ENCODE data around the gene WNT5B.

WNT5B gene

GRCh38 chr12:1644534-1645438, 15.8 kb downstream of the WNT5B start:
- H3K4me3 ChIP-seq: no peak overlapping the region
- H3K27ac ChIP-seq: peak overlapping the region in 2 of 21 experiments; percentile 27 to 48

GRCh38 chr12:1645819-1646218, 16.8 kb downstream of the WNT5B start:
- Histone ChIP-seq H3K27ac (no peak overlapping the region), H3K4me3 (no peak overlapping the region)

GRCh38 chr12:1646569-1647284, 17.7 kb downstream of the WNT5B start:
- H3K4me3 ChIP-seq: no peak overlapping the region
- H3K27ac ChIP-seq: no peak overlapping the region

GRCh38 chr12:1647285-1647669, 18.2 kb downstream of the WNT5B start:
- H3K27ac ChIP-seq: no peak overlapping the region
- no peak overlapping the region for H3K4me3 ChIP-seq

DNA sequence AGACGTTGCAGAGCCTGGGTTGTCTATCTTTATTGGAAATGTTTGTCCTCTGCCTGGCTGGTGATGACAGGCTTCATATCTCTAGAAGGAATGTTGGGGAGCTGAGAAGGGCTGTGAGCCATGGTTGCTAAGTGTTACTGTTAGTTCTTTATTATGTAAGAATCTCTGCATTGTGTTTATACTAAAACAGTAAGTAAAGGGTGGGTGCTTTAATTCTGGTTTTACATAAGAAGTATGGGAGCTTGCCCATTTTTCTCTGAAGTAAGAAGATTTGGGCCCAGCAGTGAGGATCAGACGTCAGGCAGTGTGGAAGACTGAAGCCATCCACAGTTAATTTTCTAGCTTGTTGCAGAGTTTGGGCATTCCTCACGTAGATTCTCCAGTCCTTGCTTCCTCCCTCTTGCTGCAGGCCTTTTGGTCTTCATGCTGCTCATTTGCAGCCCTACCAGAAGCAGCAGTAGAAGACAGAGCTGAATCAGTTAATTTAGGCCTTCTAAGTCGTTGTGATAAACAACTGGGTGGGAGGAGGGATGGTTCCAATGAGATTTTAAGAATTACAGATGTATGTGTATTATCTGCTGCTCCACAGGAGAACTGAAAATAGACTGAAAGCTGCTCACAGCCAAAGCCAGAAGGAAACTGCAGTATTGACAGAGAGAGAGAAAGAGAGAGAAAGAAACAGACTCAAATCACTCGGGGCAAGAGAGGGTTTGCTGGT, 21.4 kb downstream of the WNT5B start:
- H3K4me3 ChIP-seq: no peak overlapping the region
- peak overlapping the region in 3 of 21 experiments; percentile 35 to 44 (median 43) for H3K27ac ChIP-seq

GRCh38 chr12:1650978-1651361, 21.9 kb downstream of the WNT5B start:
- H3K27ac ChIP-seq: peak overlapping the region in 3 of 21 experiments; percentile 35 to 44 (median 43)

GRCh38 chr12:1651946-1652345, 22.9 kb downstream of the WNT5B start:
- Histone ChIP-seq H3K27ac (no peak overlapping the region), H3K4me3 (no peak overlapping the region)

More at GRCh38 chr12:1650978-1651361, 21.9 kb downstream of the WNT5B start:
- H3K4me3 ChIP-seq: no peak overlapping the region

DNA sequence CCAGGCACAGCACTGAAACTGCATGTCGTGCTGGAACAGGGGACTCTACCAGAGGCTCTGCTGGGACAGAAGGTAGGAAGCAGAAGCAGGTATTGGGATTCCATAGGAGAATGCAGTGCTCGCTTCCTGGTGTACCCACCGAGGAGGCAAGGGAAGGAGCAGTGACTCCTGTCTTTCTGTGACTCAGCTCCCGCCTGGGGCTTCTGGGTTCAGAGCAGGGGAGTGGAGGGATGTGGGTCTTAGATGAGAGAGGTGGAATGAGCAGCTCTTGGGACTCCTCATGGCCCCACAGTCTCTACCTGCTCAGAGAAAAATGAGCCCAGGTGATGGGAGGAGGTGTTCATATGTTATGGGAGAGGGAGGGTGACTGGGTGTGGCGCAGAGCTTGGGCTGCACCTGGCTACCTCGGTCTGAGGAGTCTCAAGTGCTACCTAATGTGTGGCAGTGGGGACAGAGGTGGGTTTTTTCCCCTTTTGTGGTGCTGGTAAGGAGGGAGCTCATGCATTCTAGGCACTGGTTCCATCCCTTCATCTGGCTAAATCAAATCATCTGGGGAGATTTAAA, 26.3 kb downstream of the WNT5B start:
- Histone ChIP-seq H3K27ac (peak overlapping the region in 1 of 21 experiments; percentile 24), H3K4me3 (no peak overlapping the region)

DNA sequence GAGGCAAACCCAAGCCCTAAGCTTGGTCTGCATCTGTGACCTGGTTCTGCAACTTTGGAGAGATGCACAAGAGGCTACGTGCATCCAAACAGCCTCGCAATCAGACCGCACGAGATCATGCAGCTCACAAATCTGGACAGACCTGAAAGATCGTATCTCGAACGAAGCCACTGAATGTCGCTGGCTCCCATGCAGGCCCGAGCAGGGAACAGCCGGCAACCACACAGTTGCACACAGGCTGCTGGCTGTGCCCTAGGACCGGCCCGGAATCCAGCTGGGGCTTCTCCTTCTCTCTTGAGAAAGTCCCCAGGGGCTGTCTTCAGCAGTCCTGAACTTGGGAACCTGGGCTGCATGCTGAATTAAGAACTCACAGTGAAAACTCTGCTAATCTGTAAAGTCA, 27.9 kb downstream of the WNT5B start:
- Histone ChIP-seq H3K4me3 (no peak overlapping the region), H3K27ac (peak overlapping the region in 8 of 21 experiments; percentile 5 to 67 (median 46))

GRCh38 chr12:1657688-1658087, 28.7 kb downstream of the WNT5B start:
- peak overlapping the region in 11 of 21 experiments; percentile 5 to 92 (median 44) for H3K27ac ChIP-seq
- H3K4me3 ChIP-seq: no peak overlapping the region

DNA sequence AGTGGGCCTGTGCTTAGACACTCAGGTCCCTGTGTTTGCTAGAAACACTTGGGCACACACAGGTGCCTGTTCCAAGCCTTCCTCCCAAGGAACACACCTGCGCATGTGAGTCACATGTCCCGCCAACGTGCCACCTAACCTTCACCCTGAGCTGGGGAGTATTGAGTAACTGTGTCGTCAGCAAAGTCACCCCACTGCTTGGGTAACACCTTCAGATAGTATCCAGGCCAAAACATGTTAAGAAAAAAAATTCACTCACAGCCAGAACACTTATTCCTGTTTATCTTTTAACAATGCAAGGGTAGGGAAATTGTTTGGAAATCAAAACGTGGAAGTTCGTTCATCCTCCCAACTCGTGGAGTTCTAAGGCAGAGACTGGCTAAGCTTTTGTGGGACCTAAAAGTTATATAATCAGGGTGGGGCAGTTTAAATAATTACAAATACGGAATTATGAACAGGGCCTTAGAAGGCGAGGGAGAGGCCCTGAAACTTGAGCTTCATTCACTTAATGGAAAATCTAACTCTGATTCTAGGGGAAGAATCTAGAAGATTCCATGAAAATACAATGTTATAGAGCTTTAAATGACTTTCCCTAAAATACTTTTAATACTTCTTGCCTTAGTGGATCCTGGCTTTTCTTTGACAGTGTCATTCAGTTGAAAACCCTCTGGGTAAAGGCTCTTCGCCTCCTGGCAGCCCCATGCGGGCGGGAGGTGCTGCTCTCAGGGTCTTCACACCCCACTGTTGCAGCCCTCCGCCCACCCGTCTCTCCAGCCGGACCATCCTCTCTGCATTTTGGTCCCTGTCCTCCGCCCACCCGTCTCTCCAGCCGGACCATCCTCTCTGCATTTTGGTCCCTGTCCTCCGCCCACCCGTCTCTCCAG, 31.5 kb downstream of the WNT5B start:
- Histone ChIP-seq H3K27ac (peak overlapping the region in 20 of 21 experiments; percentile 1 to 96 (median 80)), H3K4me3 (no peak overlapping the region)

DNA sequence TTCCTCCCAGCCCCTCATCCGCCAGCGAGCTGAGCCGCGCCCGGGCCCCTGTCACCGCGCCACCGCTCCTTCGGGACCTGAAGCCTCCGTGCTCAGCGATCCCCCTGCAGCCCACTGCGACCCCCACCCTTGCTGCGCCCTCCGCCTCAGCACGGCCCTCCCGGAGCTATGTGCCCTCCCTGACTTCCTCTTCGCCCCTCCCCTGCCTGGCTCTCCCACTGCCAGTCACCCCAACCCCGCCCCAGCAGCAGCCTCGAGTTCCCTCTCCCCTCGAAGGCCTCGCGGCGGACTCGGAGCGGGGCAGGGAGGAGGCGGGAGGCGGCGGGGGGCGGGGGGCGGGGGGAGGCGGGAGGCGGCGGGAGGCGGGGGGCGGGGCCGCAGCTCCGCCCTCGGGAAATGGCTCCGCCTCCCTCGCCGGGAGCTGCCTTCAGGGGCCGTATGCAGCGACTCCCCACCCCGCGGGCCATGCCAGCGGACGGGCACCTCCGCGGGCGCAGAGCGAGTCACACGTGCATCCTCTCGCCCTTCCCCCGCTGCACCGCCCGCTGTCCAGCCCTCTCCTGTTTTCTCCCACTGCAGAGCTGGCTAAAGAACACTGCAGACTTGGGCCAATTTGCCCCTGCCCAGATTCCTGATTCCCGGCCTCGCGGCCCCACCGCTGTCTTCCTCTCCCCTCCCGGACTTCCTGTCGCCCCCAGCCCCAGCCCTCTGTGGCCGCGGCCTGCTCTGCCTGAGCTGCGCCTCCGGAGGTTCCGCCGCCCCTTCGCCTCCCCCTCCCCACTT, 32.7 kb downstream of the WNT5B start:
- Histone ChIP-seq H3K27ac (peak overlapping the region in 20 of 21 experiments; percentile 54 to 96 (median 88)), H3K4me3 (peak overlapping the region; percentile 31 to 56 (median 40))

- H3K4me3 ChIP-seq: peak overlapping the region in 2 of 7 experiments; percentile 7 to 15
- H3K27ac ChIP-seq: peak overlapping the region in 12 of 21 experiments; percentile 6 to 73 (median 52)
These were observed 33.9 kb downstream of the WNT5B start for GRCh38 chr12:1662761-1663439.

- H3K27ac ChIP-seq: peak overlapping the region in 4 of 21 experiments; percentile 50 to 71 (median 61)
These were observed 34.6 kb downstream of the WNT5B start for GRCh38 chr12:1663440-1664132.

DNA sequence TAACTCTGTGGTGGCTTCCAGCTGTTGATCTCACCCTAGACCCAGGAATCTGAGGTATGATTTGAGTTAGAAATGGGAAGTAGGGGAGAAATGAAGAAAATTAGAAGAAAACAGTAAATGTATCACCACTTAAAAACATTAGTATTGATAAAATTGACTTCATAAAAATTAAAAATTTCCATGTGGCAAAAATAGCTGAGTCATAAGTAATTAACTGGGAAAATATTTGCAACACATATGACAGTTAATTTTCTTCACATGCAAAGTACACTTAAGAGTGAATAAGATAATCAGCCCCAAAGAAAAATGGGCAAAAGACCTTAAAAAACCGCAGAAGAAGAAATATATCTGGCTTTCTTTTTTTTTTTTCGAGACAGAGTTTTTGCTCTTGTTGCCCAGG, 36.3 kb downstream of the WNT5B start:
- H3K27ac ChIP-seq: peak overlapping the region in 2 of 21 experiments; percentile 17 to 23
- no peak overlapping the region for H3K4me3 ChIP-seq

More at GRCh38 chr12:1663440-1664132, 34.6 kb downstream of the WNT5B start:
- H3K4me3 ChIP-seq: no peak overlapping the region

DNA sequence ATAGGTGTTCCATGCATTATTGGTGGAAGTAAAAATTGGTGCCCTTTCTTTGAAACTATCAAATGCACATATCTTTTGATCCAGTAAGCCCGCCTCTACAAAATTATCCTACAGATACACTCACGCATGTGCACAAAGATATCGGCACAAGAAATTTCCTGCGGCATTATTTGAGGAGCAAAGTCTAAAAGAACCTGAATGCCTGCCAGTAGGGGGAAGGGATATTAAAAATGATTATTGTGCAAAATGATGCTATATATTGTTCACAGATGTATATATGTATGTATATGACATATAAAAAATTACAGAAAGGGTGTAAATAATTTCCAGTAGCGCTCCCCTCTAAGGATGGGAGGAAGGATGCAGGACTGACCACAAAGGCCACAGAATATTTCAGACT, 37.2 kb downstream of the WNT5B start:
- peak overlapping the region in 2 of 21 experiments; percentile 28 to 35 for H3K27ac ChIP-seq
- no peak overlapping the region for H3K4me3 ChIP-seq

All from skin epidermis (tissue), 12 donors.